Measurements from ENCODE around the gene POLQ.
"Not testable (repeated sequence)": the region's sequence is repeated elsewhere in the genome, so short reads cannot be mapped to it uniquely, and the experiment has no call there.

The POLQ gene

DNA sequence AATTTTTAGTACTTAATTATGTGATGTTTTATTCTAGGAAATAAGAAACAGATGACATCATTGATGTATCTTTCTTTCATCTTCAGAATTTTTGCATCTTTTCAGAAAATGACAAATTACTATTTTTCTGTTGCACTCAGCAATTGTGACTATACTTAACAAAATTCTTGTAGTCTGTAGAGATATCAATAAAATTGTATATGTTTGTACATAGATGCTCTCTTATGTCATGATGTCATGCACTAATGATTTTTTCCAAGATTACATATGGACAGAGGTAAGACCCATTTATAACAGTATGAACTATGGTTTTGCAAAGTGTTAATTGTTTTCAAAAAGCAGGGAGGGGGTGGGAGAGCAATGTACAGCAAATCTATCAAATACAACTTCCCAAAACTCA lies 121.2 kb downstream of the POLQ start:
- DNase-seq (ENCODE audit: low read depth in 2 of 2), result no peak

DNA sequence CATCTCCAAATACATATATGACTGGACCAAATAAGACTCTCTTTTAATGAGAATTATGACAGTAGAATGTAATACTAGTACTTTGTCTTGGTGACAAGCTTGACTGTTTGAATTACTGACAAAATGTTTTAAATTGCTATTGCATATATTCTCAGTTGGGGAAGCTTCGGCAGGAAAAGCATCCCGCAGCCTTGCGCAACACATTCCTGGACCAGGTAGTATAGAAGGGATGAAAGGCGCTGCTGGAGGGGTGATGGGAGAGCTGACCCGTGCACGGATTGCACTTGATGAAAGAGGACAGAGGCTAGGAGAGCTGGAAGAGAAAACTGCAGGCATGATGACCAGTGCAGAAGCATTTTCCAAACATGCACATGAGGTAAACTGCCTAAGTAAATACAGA lies 127.6 kb downstream of the POLQ start:
- DNase-seq (ENCODE audit: low read depth in 2 of 2), result no peak

DNA sequence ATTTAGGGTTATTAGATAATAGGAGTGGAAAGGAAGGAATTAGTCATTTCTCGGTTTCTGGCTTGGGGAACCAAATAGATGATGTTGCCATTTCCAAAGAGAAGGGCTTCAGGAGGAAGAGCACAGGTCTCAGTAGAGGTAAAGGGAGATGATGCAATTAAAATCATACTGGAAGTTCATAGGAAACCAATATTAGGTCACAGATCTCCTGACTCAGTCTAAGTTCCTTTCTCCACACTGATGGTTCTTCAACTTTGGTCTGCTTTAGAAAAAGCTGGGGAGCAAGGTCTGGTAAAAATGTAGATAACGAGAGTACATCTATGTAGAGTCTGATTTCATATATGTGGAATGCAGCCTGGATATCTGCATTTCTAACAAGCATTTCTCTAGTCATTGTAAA lies 130.9 kb downstream of the POLQ start:
- no peak for DNase-seq (ENCODE audit: low read depth in 2 of 2)

DNA sequence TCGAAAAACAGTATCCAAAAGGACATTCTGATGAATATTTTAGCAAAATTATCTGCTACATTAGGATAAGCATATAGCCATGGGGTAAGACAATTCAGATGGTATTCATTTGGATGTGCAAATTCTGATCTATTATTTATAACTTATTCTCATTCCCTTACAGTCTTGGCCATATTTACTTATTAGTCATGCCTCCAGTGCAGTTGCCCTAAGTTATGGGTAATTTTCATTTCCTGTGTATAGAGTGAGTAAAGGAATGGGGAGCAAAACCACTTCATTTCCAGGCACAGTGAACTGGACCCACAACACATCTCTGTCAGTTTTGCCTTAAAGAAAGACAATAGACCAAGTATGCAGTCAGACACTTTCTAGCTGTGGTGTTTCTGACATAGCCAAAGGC lies 134.3 kb downstream of the POLQ start:
- DNase-seq (ENCODE audit: low read depth in 2 of 2), result peak in 1 of 2 experiments; percentile 3

DNA sequence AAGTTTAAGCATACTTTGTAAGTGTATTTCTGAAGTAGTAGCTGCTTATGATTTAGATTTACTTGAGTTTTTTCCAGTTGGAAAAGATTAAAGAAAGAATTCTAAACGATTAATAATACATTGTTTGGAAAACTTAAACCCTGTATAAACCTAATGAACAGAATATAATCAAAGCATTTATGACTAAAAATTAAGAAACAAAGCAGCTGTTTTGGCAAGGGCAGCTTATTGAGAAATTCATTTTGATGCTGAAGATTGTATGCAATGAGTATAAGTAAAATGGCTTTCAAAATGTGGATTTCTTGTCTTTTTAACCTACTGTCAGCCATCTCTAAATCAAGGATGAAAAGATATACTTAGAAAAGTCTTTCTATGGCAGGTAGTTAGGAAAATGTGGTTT lies 140.2 kb downstream of the POLQ start:
- no peak for DNase-seq (ENCODE audit: low read depth in 2 of 2)

DNA sequence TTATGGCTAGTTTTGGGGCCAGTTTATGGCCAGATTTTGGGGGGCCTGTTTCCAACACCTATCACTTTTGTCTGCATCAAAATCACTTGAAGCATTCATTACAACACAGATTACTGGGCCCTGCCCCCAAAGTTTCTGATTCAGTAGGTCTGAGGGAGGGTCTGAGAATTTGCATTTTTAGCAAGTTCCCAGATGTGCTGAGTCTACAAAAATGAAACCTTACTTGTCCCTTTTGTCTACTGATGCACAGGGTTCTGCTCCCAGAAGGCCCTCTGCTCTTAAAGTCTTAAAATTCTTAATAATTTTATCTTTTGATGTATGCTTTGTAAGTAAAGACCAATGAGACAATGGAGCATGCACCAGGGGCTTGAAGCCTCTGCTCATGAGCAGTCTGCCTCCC lies 146.0 kb downstream of the POLQ start:
- no peak for DNase-seq (ENCODE audit: low read depth in 2 of 2)

DNA sequence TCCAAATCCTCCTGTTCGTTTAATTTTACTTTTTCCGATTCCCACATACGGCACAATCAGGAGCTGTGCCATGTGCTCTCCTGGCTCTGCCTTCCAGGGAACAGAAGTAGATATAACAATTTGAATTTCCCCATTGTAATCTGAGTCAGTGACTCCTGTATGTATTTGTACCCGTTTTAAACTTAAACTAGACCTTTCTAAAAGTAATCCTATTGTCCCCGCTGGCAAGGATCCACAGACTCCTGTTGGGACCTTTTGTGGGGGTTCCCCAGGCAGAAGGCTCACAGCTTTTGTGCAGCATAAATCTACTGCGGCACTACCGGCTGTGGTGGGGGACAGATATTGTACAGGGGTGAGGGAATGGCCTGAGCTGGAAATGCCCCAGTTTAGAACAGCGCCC lies 147.7 kb downstream of the POLQ start:
- DNase-seq (ENCODE audit: low read depth in 2 of 2), result not testable (repeated sequence)

DNA sequence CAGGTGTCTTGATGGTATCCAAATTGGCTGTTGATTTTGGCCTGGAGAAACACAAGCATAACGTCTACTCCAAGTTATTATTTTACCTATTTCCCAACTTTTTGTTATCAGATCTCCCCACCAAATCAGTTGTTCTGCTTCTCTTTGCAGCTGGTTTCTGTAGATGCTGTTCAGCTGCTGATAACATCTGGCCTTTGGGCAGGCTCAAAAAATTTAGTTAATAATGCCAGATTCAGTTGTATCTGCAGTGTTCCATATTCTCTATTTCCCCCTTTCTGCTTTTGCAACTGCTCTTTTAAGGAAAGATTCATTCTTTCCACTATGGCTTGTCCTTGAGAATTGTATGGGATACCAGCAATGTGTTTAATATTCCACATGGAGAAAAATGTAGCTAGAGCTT lies 149.8 kb downstream of the POLQ start:
- DNase-seq (ENCODE audit: low read depth in 2 of 2), result not testable (repeated sequence)

DNA sequence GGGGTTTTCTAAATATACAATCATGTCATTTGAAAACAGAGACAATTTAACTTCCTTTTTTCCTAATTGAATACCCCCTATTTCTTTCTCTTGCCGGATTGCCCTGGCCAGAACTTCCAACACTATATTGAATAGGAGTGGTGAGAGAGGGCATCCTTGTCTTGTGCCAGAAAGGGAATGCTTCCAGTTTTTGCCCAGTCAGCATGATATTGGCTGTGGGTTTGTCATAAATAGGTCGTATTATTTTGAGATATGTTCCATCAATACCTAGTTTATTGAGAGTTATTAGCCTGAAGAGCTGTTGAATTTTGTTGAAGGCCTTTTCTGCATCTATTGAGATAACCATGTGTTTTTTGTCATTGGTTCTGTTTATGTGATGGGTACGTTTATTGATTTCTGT lies 157.5 kb downstream of the POLQ start:
- not testable (repeated sequence) for DNase-seq (ENCODE audit: low read depth in 2 of 2)
